HepG2 (cell line): ENCODE results near the gene DAB2IP.

ENCODE experiments used
- CCAR2 ChIP-seq: fragments of 200-400 bp; formaldehyde crosslinking; optimal IDR thresholded peaks from 2 replicates; pipeline ENCODE3; 2018; ENCODE audit warnings: low read depth, mild to moderate bottlenecking, low read length, moderate library complexity
- ELF1 ChIP-seq: sonication (generic); formaldehyde crosslinking; IDR thresholded peaks from 2 replicates; pipeline ENCODE4 v1.4.0; 2020; ENCODE audit warnings: missing genetic modification reagents
- IRF1 ChIP-seq: sonication (generic); formaldehyde crosslinking; IDR thresholded peaks from 2 replicates; pipeline ENCODE4 v1.4.0; 2020; ENCODE audit warnings: low read depth, mild to moderate bottlenecking, missing genetic modification reagents
- POLR2A ChIP-seq, 2 experiments: IDR thresholded peaks; 2 replicates each; pipeline ENCODE4 v1.6.1; 2011; ENCODE audit warnings: low read depth in 2 of 2, low read length in 2 of 2, mild to moderate bottlenecking in 1 of 2, moderate library complexity in 1 of 2; ENCODE audit not compliant: insufficient read depth in 1 of 2
- RXRA ChIP-seq: sonication (generic); formaldehyde crosslinking; IDR thresholded peaks from 2 replicates; pipeline ENCODE4 v1.5.1; 2020; ENCODE audit warnings: missing genetic modification reagents
- ZBTB7B ChIP-seq: sonication (generic); formaldehyde crosslinking; IDR thresholded peaks from 2 replicates; pipeline ENCODE4 v1.4.0; 2020; ENCODE audit warnings: missing genetic modification reagents
- TF ChIP-seq, protein P1 (sequence below): sonication (generic); formaldehyde crosslinking; IDR thresholded peaks from 2 replicates; pipeline ENCODE4 v1.5.1; 2020; ENCODE audit warnings: mild to moderate bottlenecking, missing genetic modification reagents, moderate library complexity

DNA sequence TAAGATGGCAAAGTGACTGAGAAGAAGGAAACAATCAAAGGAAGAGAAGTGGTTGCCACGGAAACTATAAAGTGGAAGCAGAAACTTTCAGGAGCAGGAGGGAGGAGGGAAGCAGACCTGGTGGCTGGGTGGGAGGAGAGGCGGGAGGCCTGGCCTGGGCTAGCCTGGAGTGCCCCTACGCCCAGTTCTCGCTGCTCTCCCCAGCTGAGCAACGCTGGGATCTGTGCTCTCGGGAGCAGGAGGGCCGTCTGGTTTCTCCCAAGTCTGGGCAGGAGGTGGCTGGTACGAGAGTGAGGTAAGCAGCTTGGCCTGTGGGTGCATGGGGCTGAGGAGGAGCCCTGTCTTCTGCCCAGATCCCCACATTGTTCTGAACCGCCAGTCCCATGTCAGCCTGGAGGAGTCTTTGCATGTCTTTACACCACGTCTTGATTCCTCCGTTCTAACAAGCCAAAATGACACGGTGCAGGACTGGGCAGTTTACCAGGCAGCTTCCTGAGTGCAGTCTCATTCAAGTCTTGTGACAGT is 15.0 kb upstream of the DAB2IP start:
- TF ChIP-seq CCAR2, result no peak
- TF ChIP-seq, protein P1, sequence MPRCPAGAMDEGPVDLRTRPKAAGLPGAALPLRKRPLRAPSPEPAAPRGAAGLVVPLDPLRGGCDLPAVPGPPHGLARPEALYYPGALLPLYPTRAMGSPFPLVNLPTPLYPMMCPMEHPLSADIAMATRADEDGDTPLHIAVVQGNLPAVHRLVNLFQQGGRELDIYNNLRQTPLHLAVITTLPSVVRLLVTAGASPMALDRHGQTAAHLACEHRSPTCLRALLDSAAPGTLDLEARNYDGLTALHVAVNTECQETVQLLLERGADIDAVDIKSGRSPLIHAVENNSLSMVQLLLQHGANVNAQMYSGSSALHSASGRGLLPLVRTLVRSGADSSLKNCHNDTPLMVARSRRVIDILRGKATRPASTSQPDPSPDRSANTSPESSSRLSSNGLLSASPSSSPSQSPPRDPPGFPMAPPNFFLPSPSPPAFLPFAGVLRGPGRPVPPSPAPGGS (CRISPR knock-in tag), result no peak
- no peak for TF ChIP-seq ZBTB7B (CRISPR knock-in tag)
- no peak for TF ChIP-seq IRF1
- no peak for TF ChIP-seq RXRA (CRISPR knock-in tag)
- no peak for TF ChIP-seq ELF1
- no peak for TF ChIP-seq POLR2A (IDR thresholded peaks at IDR 0.05; ENCODE audit: insufficient read depth in 1 of 2, low read depth in 2 of 2, low read length in 2 of 2)
